Central memory CD8-positive, alpha-beta T cell (primary cell): ENCODE results near the gene TENM3.

Experiments
- ATAC-seq: fragments of 150-1000 bp; cut with Tn5 transposase; replicated peaks from 2 replicates; pipeline ENCODE4 v1.10.0; 2022; ENCODE audit warnings: mild to moderate bottlenecking, moderate FRiP score, moderate number of reproducible peaks; ENCODE audit not compliant: poor library complexity, severe bottlenecking; ENCODE audit errors: extremely low read depth
- DNase-seq, 2 donors: peaks; one replicate each; pipeline ENCODE4 v3.0.0; 2021; ENCODE audit warnings: low spot score in 2 of 2
- H3K27ac Mint-ChIP-seq: one replicate; pipeline ENCODE4 v1.8.0; 2022; ENCODE audit warnings: low read depth, mild to moderate bottlenecking, moderate library complexity, mixed read lengths
- H3K27me3 Mint-ChIP-seq: one replicate; pipeline ENCODE4 v1.8.0; 2022; ENCODE audit warnings: mixed read lengths
- H3K36me3 Mint-ChIP-seq: one replicate; pipeline ENCODE4 v1.8.0; 2022; ENCODE audit warnings: mild to moderate bottlenecking, moderate library complexity, mixed read lengths; ENCODE audit not compliant: insufficient read depth
- H3K4me1 Mint-ChIP-seq: one replicate; pipeline ENCODE4 v1.8.0; 2022; ENCODE audit warnings: mixed read lengths
- H3K4me3 Mint-ChIP-seq: one replicate; pipeline ENCODE4 v1.8.0; 2022; ENCODE audit warnings: mild to moderate bottlenecking, moderate library complexity, mixed read lengths
- H3K9me3 Mint-ChIP-seq: one replicate; pipeline ENCODE4 v1.8.0; 2022; ENCODE audit warnings: mixed read lengths

Gene TENM3

GRCh38 chr4:182288534-182288933 is 45.3 kb downstream of the TENM3 start:
- H3K9me3 Mint-ChIP-seq: peaks cover 6% of the 10 kb centered on the region
- no peaks in the 10 kb centered on the region for H3K27me3 Mint-ChIP-seq
- DNase-seq: no peak
- H3K36me3 Mint-ChIP-seq: no peaks in the 10 kb centered on the region
- no peak overlapping the region for H3K27ac Mint-ChIP-seq
- no peak overlapping the region for H3K4me3 Mint-ChIP-seq
- no peak for ATAC-seq
- H3K4me1 Mint-ChIP-seq: no peaks in the 10 kb centered on the region

DNA sequence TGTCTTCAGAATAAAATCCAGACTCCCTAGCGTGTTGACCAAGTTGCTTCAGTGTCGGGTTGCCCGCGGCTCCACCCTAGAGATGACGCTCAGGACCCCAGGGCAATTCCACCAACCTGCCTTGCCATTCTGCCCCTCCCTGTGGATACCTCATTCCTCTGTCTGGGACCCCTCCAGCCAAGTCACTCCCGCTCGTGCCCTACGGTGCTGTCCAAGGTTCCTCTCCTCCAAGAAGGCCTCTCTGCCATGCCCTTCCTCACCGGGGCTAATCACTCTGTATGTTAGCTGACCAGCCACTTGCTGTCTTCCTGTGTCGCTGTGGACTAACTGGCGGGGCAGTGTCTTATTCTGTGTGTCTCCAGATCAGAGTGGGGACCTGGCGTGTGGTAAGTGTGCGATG is 46.6 kb downstream of the TENM3 start:
- no peak overlapping the region for H3K4me3 Mint-ChIP-seq
- no peaks in the 10 kb centered on the region for H3K27me3 Mint-ChIP-seq
- peaks cover 6% of the 10 kb centered on the region for H3K9me3 Mint-ChIP-seq

GRCh38 chr4:182291175-182291574 is 48.0 kb downstream of the TENM3 start:
- no peaks in the 10 kb centered on the region for H3K27me3 Mint-ChIP-seq
- H3K27ac Mint-ChIP-seq: no peak overlapping the region
- peaks cover 6% of the 10 kb centered on the region for H3K9me3 Mint-ChIP-seq
- no peak for ATAC-seq
- DNase-seq: no peak
- H3K4me3 Mint-ChIP-seq: no peak overlapping the region
- H3K4me1 Mint-ChIP-seq: no peaks in the 10 kb centered on the region
- H3K36me3 Mint-ChIP-seq: no peaks in the 10 kb centered on the region

More for the DNA sequence above, 46.6 kb downstream of the TENM3 start:
- no peaks in the 10 kb centered on the region for H3K4me1 Mint-ChIP-seq
- H3K36me3 Mint-ChIP-seq: no peaks in the 10 kb centered on the region
- DNase-seq (no peak), ATAC-seq (no peak)
- H3K27ac Mint-ChIP-seq: no peak overlapping the region

DNA sequence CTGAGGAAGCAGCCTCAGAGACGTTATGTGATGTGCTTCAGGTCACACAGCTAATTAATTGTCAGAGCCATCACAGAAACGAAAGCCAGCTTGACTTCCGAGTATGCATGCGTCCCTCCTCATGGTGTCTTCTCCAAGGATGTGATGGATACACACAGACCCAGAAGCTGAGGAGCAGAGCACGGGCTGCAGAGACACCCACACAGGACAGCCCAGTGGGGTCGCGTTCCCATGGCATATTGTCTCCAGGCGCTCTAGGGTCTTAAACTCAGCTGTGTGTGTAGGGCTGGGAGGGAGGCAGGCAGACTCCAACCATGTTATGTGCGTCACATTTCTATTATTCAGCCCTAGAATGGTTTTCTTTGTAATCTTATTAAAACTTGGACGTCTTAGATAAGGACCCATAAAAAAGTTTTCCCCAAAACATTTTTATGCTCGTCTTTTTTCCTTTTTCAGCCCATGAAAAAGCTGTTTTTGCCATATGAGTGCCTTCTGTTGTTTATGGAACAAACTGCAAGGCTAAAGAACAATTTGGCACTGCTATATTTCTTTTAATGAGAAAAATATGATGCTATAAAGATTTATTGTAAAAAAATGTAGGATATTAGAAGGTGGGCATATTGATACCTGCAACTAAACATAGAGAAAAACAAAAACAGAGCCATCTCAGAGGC is 48.5 kb downstream of the TENM3 start:
- Mint-ChIP-seq H3K27me3 (no peaks in the 10 kb centered on the region), H3K27ac (no peak overlapping the region), H3K36me3 (no peaks in the 10 kb centered on the region), H3K9me3 (peaks cover 6% of the 10 kb centered on the region), H3K4me1 (no peaks in the 10 kb centered on the region), H3K4me3 (no peak overlapping the region)
- DNase-seq: no peak
- no peak for ATAC-seq

GRCh38 chr4:182292612-182293011 is 49.4 kb downstream of the TENM3 start:
- no peak for ATAC-seq
- Mint-ChIP-seq H3K4me3 (no peak overlapping the region), H3K4me1 (no peaks in the 10 kb centered on the region)

GRCh38 chr4:182293691-182294255 is 50.6 kb downstream of the TENM3 start:
- ATAC-seq (no peak), DNase-seq (no peak)
- no peak overlapping the region for H3K27ac Mint-ChIP-seq
- H3K36me3 Mint-ChIP-seq: no peaks in the 10 kb centered on the region
- no peaks in the 10 kb centered on the region for H3K4me1 Mint-ChIP-seq
- H3K9me3 Mint-ChIP-seq: peaks cover 6% of the 10 kb centered on the region
- no peak overlapping the region for H3K4me3 Mint-ChIP-seq
- H3K27me3 Mint-ChIP-seq: no peaks in the 10 kb centered on the region

More at GRCh38 chr4:182292612-182293011, 49.4 kb downstream of the TENM3 start:
- Mint-ChIP-seq H3K36me3 (no peaks in the 10 kb centered on the region), H3K27me3 (no peaks in the 10 kb centered on the region), H3K27ac (no peak overlapping the region), H3K9me3 (peaks cover 6% of the 10 kb centered on the region)
- DNase-seq: no peak

DNA sequence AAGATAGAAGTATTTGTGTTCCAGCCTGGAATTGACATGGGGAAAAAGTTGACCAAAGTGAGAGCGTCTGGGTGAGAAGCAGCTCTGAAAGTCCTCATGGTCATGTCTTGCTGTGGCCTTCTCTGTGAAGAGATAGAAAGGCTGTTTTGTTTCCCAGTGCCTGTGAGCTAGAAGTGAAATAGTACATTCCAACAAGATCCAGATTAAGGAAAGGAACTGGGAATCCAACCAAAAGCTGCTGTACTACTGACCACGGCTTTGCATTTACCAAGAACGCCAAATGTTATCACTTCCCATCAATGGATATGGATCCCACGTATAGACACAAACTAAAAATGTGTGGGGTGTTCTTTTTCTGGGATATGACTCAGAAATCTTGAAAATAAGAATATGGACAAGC is 51.2 kb downstream of the TENM3 start:
- Mint-ChIP-seq H3K27ac (no peak overlapping the region), H3K4me3 (no peak overlapping the region), H3K4me1 (no peaks in the 10 kb centered on the region), H3K27me3 (no peaks in the 10 kb centered on the region), H3K9me3 (peaks cover 6% of the 10 kb centered on the region), H3K36me3 (no peaks in the 10 kb centered on the region)
- no peak for ATAC-seq
- no peak for DNase-seq

GRCh38 chr4:182297659-182298058 is 54.5 kb downstream of the TENM3 start:
- Mint-ChIP-seq H3K36me3 (no peaks in the 10 kb centered on the region), H3K4me3 (no peak overlapping the region), H3K27me3 (no peaks in the 10 kb centered on the region), H3K9me3 (no peaks in the 10 kb centered on the region), H3K4me1 (no peaks in the 10 kb centered on the region), H3K27ac (no peak overlapping the region)
- DNase-seq: no peak
- ATAC-seq: no peak

- no peak for ATAC-seq
- Mint-ChIP-seq H3K4me3 (no peak overlapping the region), H3K27ac (no peak overlapping the region), H3K9me3 (no peaks in the 10 kb centered on the region), H3K4me1 (no peaks in the 10 kb centered on the region), H3K36me3 (no peaks in the 10 kb centered on the region), H3K27me3 (no peaks in the 10 kb centered on the region)
- DNase-seq: no peak
These were observed 58.5 kb downstream of the TENM3 start for GRCh38 chr4:182301736-182302135.

DNA sequence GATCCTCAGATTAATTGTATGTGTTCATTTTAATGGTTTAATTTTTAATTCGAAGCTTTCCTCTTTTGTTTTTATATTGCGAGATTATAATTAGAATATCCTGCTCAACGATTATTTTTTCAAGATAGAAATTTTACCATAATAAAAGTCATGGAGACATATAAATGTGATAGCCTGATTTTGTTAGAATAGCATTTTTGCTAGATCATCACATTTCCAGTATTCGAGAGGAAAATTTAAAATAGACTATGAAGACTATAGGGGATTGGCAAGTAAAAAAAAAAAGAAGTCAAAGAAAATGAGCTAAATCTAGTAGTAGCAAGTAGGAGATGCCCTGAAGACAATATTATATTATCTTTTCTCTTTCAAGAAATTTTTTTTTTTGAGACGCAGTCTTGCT is 60.6 kb downstream of the TENM3 start:
- ATAC-seq (no peak), DNase-seq (no peak)

DNA sequence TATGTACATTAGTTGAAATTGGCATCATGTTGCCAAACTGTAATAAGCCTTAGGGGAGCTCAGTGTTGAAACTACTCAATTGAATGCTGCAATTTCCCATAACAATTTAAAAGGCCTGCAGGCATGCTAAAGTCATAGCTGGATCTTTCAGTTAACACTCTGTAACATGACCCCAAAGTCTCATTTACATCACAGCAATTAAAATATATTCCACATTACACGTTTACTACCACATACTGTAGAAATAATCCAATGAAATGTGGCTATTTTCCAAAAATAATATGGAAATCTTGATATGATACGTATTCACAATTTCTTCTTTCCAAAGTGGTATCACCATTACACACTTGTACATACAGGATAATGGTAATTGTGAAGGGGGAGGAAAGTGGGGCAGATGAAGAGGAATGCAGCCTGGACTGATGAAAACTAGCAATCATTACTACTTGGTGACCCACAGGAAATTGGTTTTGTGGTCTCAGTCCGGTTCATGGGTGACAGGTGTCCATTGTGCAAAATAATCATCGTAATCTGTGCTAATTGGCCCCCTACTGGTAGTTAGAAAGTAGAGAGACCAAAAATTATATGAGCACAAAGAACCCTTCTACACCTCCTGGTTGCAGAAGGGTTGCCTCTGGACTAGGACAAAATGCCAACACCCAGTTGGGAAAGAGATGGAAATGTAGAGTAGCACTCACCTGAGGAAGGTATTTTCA is 63.7 kb downstream of the TENM3 start:
- no peaks in the 10 kb centered on the region for H3K9me3 Mint-ChIP-seq
- no peak overlapping the region for H3K4me3 Mint-ChIP-seq
- no peaks in the 10 kb centered on the region for H3K4me1 Mint-ChIP-seq
- no peaks in the 10 kb centered on the region for H3K36me3 Mint-ChIP-seq
- no peak overlapping the region for H3K27ac Mint-ChIP-seq
- ATAC-seq: no peak
- DNase-seq: no peak
- H3K27me3 Mint-ChIP-seq: no peaks in the 10 kb centered on the region

More for the DNA sequence above, 60.6 kb downstream of the TENM3 start:
- Mint-ChIP-seq H3K4me1 (no peaks in the 10 kb centered on the region), H3K27me3 (no peaks in the 10 kb centered on the region), H3K9me3 (no peaks in the 10 kb centered on the region), H3K36me3 (no peaks in the 10 kb centered on the region), H3K4me3 (no peak overlapping the region), H3K27ac (no peak overlapping the region)

GRCh38 chr4:182307746-182308145 is 64.5 kb downstream of the TENM3 start:
- no peak for ATAC-seq
- DNase-seq: no peak
- Mint-ChIP-seq H3K4me3 (no peak overlapping the region), H3K27me3 (no peaks in the 10 kb centered on the region), H3K36me3 (no peaks in the 10 kb centered on the region), H3K9me3 (no peaks in the 10 kb centered on the region), H3K27ac (no peak overlapping the region), H3K4me1 (no peaks in the 10 kb centered on the region)

DNA sequence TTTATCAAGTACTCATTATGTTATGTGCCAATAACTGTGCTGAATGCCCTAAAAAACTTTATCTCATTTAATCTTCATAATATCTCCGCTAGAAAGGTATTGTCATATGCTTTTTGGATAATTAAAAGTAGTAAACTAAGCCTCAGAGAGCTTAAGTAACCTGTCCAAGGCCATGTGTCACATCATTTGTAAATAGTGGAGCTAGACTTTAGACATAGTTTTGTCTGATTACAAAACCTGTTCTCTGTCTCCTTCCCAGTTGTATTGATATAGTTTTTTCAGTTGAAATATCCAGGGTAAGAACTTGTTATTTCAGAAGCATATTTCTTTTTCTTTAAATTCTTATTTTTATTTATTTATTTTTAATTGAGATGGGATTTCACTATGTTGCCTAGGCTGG is 66.7 kb downstream of the TENM3 start:
- no peak overlapping the region for H3K27ac Mint-ChIP-seq
- no peaks in the 10 kb centered on the region for H3K27me3 Mint-ChIP-seq
- no peak overlapping the region for H3K4me3 Mint-ChIP-seq
- no peaks in the 10 kb centered on the region for H3K4me1 Mint-ChIP-seq
- no peak for ATAC-seq
- H3K9me3 Mint-ChIP-seq: peaks cover 11% of the 10 kb centered on the region
- no peaks in the 10 kb centered on the region for H3K36me3 Mint-ChIP-seq
- DNase-seq: no peak
